K562 treated with DMSO at 1 percent for 48 hours (cell line): Measurements from ENCODE around the gene PDE6D. TPM values are rescaled to one million over a fixed set of nuclear protein-coding genes. Genes with fewer than 3 reads are reported as not detected.

Experiments used
- total RNA-seq: library from RNA; unstranded; fragments of 300-600 nt; gene quantifications from 2 replicates; pipeline ENCODE4 v1.2.3, GENCODE V29; 2022; ENCODE audit warnings: low replicate concordance; ENCODE audit errors: extremely low read depth

PDE6D gene
- total RNA-seq, result not detected in 2 replicates

GRCh38 chr2:231780909-231781797 is at the start of gene PDE6D:
TSS of gene PDE6D (minus strand) at chr2:231781282. CDS start at chr2:231781114, 168 bp downstream.

GRCh38 chr2:231786177-231786916 is 5.3 kb upstream of the PDE6D start, which contains the start of gene COPS7B:
TSS of gene COPS7B (plus strand) at chr2:231786445. CDS start at chr2:231788571, 2,126 bp downstream.

GRCh38 chr2:231707927-231708772 is 72.9 kb downstream of the PDE6D start, which contains the start of gene PTMA:
TSS of gene PTMA (plus strand) at chr2:231708525. CDS start at chr2:231708707, 182 bp downstream.

Other genes starting within 250 kb of the PDE6D start
- not detected in 2 replicates for gene TEX44, start 188.4 kb downstream of the PDE6D start, total RNA-seq
- gene PTMA, start 72.8 kb downstream of the PDE6D start, total RNA-seq, result 895 TPM in 1 of 2 replicates, not detected in the other
- gene COPS7B, start 5.2 kb upstream of the PDE6D start, total RNA-seq, result not detected in 2 replicates
- gene NPPC, start 145.1 kb upstream of the PDE6D start, total RNA-seq, result not detected in 2 replicates
- gene DIS3L2, start 180.4 kb upstream of the PDE6D start, total RNA-seq, result not detected in 2 replicates